OCI-LY7 (cell line): ENCODE results near the gene SUN5. TPM values are rescaled to one million over a fixed set of nuclear protein-coding genes. Genes with fewer than 3 reads are reported as not detected.

ENCODE experiments used
- BruUV-seq: library from RNA; stranded (reverse); fragments of 400-500 nt; replicated peaks from 2 replicates; lab custom pipeline; 2021; lab: Mats Ljungman, UMichigan
- CTCF ChIA-PET: fragments of 300-600 bp; sonication (Branson Sonifier 250); formaldehyde crosslinking; loops from one replicate; lab custom pipeline; 2022; ENCODE audit warnings: antibody characterized with exemption; ENCODE audit not compliant: unreplicated experiment; lab: Charles Lee
- POLR2A ChIA-PET: fragments of 300-600 bp; sonication (Branson Sonifier 250); formaldehyde crosslinking; loops from one replicate; lab custom pipeline; 2022; ENCODE audit warnings: antibody characterized with exemption; lab: Charles Lee
- DNase-seq: peaks from one replicate; pipeline ENCODE4 v3.0.0-alpha.2; 2015; ENCODE audit warnings: low spot score
- H2AFZ ChIP-seq: fragments of 200-600 bp; sonication (generic), shearing (Covaris generic); 2 replicates; pipeline ENCODE4 v1.6.1; 2014; ENCODE audit warnings: mild to moderate bottlenecking, antibody characterized with exemption, low read length, moderate library complexity
- H3K27ac ChIP-seq: fragments of 200-600 bp; sonication (generic); 2 replicates; pipeline ENCODE4 v1.5.1; 2014; ENCODE audit warnings: mixed run types, low read depth, mild to moderate bottlenecking, moderate library complexity, low read length, inconsistent platforms; ENCODE audit not compliant: poor library complexity, severe bottlenecking
- H3K36me3 ChIP-seq: fragments of 200-600 bp; sonication (generic); 2 replicates; pipeline ENCODE4 v1.6.1; 2014; ENCODE audit warnings: mild to moderate bottlenecking, antibody characterized with exemption, low read length, moderate library complexity, mixed read lengths; ENCODE audit not compliant: insufficient read depth
- H3K4me1 ChIP-seq: fragments of 200-600 bp; sonication (generic); 2 replicates; pipeline ENCODE4 v1.5.1; 2014; ENCODE audit warnings: mild to moderate bottlenecking, low read length; ENCODE audit not compliant: insufficient read depth, poor library complexity, severe bottlenecking
- H3K4me2 ChIP-seq: fragments of 200-600 bp; sonication (generic); 2 replicates; pipeline ENCODE4 v1.6.1; 2014; ENCODE audit warnings: mild to moderate bottlenecking, low read length
- H3K4me3 ChIP-seq: fragments of 200-600 bp; sonication (generic); 2 replicates; pipeline ENCODE4 v1.5.1; 2014; ENCODE audit warnings: mild to moderate bottlenecking, low read depth, low read length; ENCODE audit not compliant: poor library complexity, severe bottlenecking
- H3K79me2 ChIP-seq: fragments of 200-600 bp; sonication (generic); 2 replicates; pipeline ENCODE4 v1.6.1; 2016; ENCODE audit warnings: low read depth, mild to moderate bottlenecking, low read length, moderate library complexity, mixed read lengths; ENCODE audit not compliant: insufficient read depth
- H3K9me2 ChIP-seq: fragments of 200-600 bp; sonication (generic); 2 replicates; pipeline ENCODE4 v1.6.1; 2016; ENCODE audit warnings: mild to moderate bottlenecking, low read length, mixed read lengths; ENCODE audit not compliant: insufficient read depth
- H3K9me3 ChIP-seq: fragments of 200-600 bp; sonication (generic); 2 replicates; pipeline ENCODE4 v1.6.1; 2014; ENCODE audit warnings: mild to moderate bottlenecking, mixed run types, low read length, mixed read lengths
- H4K20me1 ChIP-seq: fragments of 200-600 bp; sonication (generic); 2 replicates; pipeline ENCODE4 v1.6.1; 2014; ENCODE audit warnings: mild to moderate bottlenecking, antibody characterized with exemption, low read length, moderate library complexity, mixed read lengths; ENCODE audit not compliant: insufficient read depth
- EZH2phosphoT487 ChIP-seq: fragments of 200-600 bp; sonication (generic); IDR thresholded peaks from 2 replicates; pipeline ENCODE4 v1.6.1; 2018; ENCODE audit warnings: low read depth, borderline replicate concordance, mild to moderate bottlenecking, mixed run types, antibody characterized with exemption, low read length, moderate library complexity, mixed read lengths
- intact Hi-C: fragments of 100-400 bp; cut with micrococcal nuclease; formaldehyde crosslinking; loops from one replicate; pipeline ENCODE4 v1.10.0; 2022; ENCODE audit not compliant: unreplicated experiment
- total RNA-seq, 2 experiments: library from RNA; depleted of rRNA in 1 of 2; stranded (reverse); fragments of >200 nt in 1 of 2; shearing (Covaris generic) in 1 of 2; gene quantifications; 2 replicates each; pipeline ENCODE4 v1.2.3, GENCODE V29; 2014 to 2022
- TF ChIP-seq, protein P1 (sequence below): fragments of 200-600 bp; sonication (generic); conservative IDR thresholded peaks from 2 replicates; pipeline ENCODE4 v1.5.1; 2014; ENCODE audit warnings: mild to moderate bottlenecking, antibody characterized with exemption, low read length, moderate library complexity, mixed read lengths

Gene SUN5
- total RNA-seq, 2 experiments from 2014 or later: not detected

DNA sequence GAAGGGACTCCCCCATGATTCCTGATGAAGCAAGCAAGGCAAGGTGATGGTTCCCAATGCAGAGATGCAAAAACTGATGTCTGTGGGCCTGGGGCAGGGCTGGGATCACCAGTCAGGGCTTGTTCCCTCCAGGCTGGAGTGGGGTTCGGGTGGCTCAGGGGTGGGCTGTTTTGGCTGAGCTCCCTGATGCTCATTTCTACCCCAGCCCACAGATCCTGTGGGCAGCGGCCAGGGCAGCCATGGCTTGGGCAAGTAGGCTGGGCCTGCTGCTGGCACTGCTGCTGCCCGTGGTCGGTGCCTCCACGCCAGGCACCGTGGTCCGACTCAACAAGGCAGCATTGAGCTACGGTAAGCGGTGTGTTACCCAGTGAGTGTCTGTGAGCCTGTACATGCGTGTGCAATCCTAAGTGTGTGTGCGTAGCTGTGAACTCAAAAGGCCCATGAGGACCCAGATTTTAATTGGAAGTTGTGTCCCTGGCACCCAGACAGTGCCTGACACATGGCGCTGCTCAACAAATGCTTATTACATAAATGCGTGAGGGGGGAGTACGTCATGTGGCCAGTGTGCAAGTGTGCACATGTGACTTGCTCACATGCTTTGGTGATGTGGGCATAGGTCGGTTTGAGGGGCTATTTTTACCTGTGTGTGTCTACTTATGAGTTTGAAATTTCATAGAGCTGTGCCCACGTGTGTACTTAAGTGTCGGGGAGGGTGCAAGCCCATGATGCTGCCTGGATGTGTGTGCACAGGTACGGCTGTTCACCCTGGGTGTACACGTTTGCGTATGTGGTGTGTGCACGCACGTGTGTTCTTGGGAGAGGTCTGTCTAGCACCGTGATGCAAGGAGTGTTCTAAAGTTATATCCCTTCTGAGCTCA lies 4.3 kb upstream of the SUN5 start:
- Histone ChIP-seq H3K4me3 (no peak overlapping the region), H3K79me2 (no peaks in the 10 kb centered on the region), H4K20me1 (no peaks in the 10 kb centered on the region), H3K9me3 (peaks cover 8% of the 10 kb centered on the region; the same call in 1 of the 2 replicates), H3K9me2 (no peaks in the 10 kb centered on the region), H3K27ac (no peak overlapping the region), H2AFZ (no peak overlapping the region), H3K4me1 (no peaks in the 10 kb centered on the region), H3K36me3 (no peaks in the 10 kb centered on the region), H3K4me2 (no peak overlapping the region)
- intact Hi-C loops: no loop called here
- CTCF ChIA-PET: no interaction called here
- no TSS peak for BruUV-seq
- DNase-seq: no peak
- POLR2A ChIA-PET: no interaction called here
- TF ChIP-seq EZH2phosphoT487: no peak
- TF ChIP-seq, protein P1, sequence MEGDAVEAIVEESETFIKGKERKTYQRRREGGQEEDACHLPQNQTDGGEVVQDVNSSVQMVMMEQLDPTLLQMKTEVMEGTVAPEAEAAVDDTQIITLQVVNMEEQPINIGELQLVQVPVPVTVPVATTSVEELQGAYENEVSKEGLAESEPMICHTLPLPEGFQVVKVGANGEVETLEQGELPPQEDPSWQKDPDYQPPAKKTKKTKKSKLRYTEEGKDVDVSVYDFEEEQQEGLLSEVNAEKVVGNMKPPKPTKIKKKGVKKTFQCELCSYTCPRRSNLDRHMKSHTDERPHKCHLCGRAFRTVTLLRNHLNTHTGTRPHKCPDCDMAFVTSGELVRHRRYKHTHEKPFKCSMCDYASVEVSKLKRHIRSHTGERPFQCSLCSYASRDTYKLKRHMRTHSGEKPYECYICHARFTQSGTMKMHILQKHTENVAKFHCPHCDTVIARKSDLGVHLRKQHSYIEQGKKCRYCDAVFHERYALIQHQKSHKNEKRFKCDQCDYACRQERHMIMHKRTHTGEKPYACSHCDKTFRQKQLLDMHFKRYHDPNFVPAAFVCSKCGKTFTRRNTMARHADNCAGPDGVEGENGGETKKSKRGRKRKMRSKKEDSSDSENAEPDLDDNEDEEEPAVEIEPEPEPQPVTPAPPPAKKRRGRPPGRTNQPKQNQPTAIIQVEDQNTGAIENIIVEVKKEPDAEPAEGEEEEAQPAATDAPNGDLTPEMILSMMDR: no peak

DNA sequence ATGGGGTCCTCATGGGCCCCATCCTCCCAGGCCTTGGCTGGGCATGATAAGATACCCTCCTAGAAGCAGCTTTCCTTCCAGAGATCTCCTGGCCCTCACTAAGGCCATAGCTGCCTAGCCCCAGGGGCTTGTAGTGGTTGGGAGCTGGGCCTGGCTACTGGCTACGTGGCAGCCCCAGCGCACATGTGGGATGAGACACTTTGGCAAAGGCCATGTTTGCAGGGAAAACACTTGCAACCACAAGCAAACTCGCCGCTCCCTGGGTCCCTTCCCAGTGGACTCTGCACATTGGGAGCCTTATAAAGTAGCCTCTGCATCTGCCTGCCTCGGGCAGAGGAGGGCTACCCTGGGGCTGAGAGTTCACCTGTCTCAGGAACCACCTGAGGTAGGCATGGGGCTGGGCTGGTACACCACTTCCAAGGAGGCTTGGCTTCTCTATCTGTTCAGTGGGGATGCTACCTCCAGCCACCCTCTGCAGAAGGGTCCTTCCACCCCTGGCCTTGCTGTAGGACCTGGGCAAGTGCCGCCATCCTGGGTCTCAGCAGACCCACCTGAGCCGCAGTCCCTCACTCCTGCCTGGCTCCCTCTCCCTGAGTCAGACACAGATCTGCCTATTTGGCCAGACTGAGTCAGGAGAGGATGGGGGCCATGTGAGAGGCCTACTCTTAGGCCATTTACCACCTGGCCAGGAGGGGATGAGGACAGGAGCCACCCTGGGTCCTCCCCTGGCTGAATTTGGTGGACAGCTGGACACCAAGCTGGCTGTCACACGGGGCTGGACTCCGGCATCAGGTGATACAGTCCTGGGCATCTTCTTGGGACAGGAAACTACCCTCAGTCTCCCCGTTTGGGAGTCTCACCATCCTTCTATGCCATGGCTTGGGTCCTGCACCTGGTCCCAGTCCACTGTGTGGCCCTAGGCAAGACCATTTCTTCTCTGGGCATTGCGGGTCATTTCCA lies 3.4 kb upstream of the SUN5 start, which contains the start of gene BPIFB2:
Gene BPIFB2 (plus strand): TSS at position 329 of the 960 bp plus-strand sequence. CDS start 871 bp downstream, outside the sequence.
- DNase-seq: no peak
- Histone ChIP-seq H2AFZ (no peak within 1 kb of the TSS), H3K27ac (no peak within 1 kb of the TSS), H3K36me3 (no peaks in the 10 kb centered on the region), H3K4me2 (no peak within 1 kb of the TSS), H3K9me3 (peaks cover 8% of the 10 kb centered on the region; the same call in 1 of the 2 replicates), H4K20me1 (no peaks in the 10 kb centered on the region), H3K4me1 (no peaks in the 10 kb centered on the region), H3K79me2 (no peaks in the 10 kb centered on the region), H3K4me3 (no peak within 1 kb of the TSS), H3K9me2 (no peaks in the 10 kb centered on the region)
- intact Hi-C loops: no loop called here
- no TSS peak for BruUV-seq
- ChIA-PET POLR2A (no interaction called here), CTCF (no interaction called here)
- TF ChIP-seq, protein P1: no peak
- no peak for TF ChIP-seq EZH2phosphoT487
